Fibroblast of lung (primary cell): Measurements from ENCODE around the gene ARL15. TPM values are rescaled to one million over a fixed set of nuclear protein-coding genes. Genes with fewer than 3 reads are reported as not detected.

Source experiments
- DNase-seq, 2 donors: peaks; one replicate each; pipeline versions ENCODE4 v3.0.0 to v3.0.0-alpha.2; 2010; ENCODE audit warnings: low read depth in 2 of 2
- H2AFZ ChIP-seq: 2 replicates; pipeline ENCODE4 v1.5.1; 2012; ENCODE audit warnings: low read length, control low read depth, inconsistent platforms
- H3K27ac ChIP-seq: 2 replicates; pipeline ENCODE4 v1.5.1; 2011; ENCODE audit warnings: low read length, control low read depth; ENCODE audit not compliant: insufficient read depth
- H3K27me3 ChIP-seq: 2 replicates; pipeline ENCODE4 v1.5.1; 2011; ENCODE audit warnings: mild to moderate bottlenecking, low read length; ENCODE audit not compliant: control insufficient read depth, insufficient read depth
- H3K36me3 ChIP-seq: 2 replicates; pipeline ENCODE4 v1.5.1; 2011; ENCODE audit warnings: low read length; ENCODE audit not compliant: control insufficient read depth, insufficient read depth
- H3K4me1 ChIP-seq: 2 replicates; pipeline ENCODE4 v1.5.1; 2011; ENCODE audit warnings: low read length; ENCODE audit not compliant: control insufficient read depth, insufficient read depth; ENCODE audit errors: extremely low read depth
- H3K4me2 ChIP-seq: 2 replicates; pipeline ENCODE4 v1.5.1; 2011; ENCODE audit warnings: low read length, control low read depth; ENCODE audit not compliant: insufficient read depth; ENCODE audit errors: extremely low read depth
- H3K4me3 ChIP-seq, 4 experiments: fragments of 200-600 bp in 1 of 4; sonication (generic) in 1 of 4; replicated peaks in 1 of 4; 2 replicates each; pipeline ENCODE4 v1.5.1; 2011 to 2016; ENCODE audit warnings: low read length in 4 of 4, low read depth in 3 of 4, mild to moderate bottlenecking in 3 of 4, control low read depth in 2 of 4, inconsistent platforms in 1 of 4, mixed read lengths in 1 of 4; ENCODE audit not compliant: insufficient read depth in 1 of 4; ENCODE audit errors: control extremely low read depth in 1 of 4
- H3K79me2 ChIP-seq: 2 replicates; pipeline ENCODE4 v1.5.1; 2012; ENCODE audit warnings: mild to moderate bottlenecking, low read length, inconsistent platforms; ENCODE audit not compliant: control insufficient read depth, insufficient read depth
- H3K9ac ChIP-seq: 2 replicates; pipeline ENCODE4 v1.5.1; 2011; ENCODE audit warnings: mild to moderate bottlenecking, low read length, control low read depth; ENCODE audit not compliant: insufficient read depth
- H3K9me3 ChIP-seq: 2 replicates; pipeline ENCODE4 v1.5.1; 2012; ENCODE audit warnings: low read depth, low read length; ENCODE audit not compliant: control insufficient read depth, insufficient read depth
- H4K20me1 ChIP-seq: 2 replicates; pipeline ENCODE4 v1.5.1; 2011; ENCODE audit warnings: low read length; ENCODE audit not compliant: control insufficient read depth, insufficient read depth; ENCODE audit errors: extremely low read depth
- EZH2 ChIP-seq: IDR thresholded peaks from 2 replicates; pipeline ENCODE4 v1.5.1; 2012; ENCODE audit warnings: low read length, control low read depth, mild to moderate bottlenecking; ENCODE audit errors: missing control alignments
- polyA plus RNA-seq, 2 donors: library from polyadenylated mRNA; depleted of rRNA in 1 of 2; stranded (reverse) in 1 of 2; unstranded in 1 of 2; fragments of >200 nt; gene quantifications; 2 replicates each; pipeline ENCODE4 v1.2.1, GENCODE V29; 2011 to 2012; ENCODE audit warnings: missing spikeins in 1 of 2
- total RNA-seq: library from RNA; depleted of rRNA; stranded (reverse); fragments of >200 nt; gene quantifications from 2 replicates; pipeline ENCODE4 v1.2.1, GENCODE V29; 2014
- TF ChIP-seq, protein P1 (sequence below), 2 donors: IDR thresholded peaks in 1 of 2; conservative IDR thresholded peaks in 1 of 2; 1 replicate in 1 of 2; 2 replicates in 1 of 2; pipeline ENCODE4 v1.5.1; 2011 to 2012; ENCODE audit warnings: low read length in 2 of 2, control low read depth in 1 of 2, inconsistent platforms in 1 of 2, low read depth in 1 of 2, mild to moderate bottlenecking in 1 of 2

The ARL15 gene
- total and polyA plus RNA-seq, 2 donors (not counting 1 experiment from before 2014, with no cell fraction given): 20.6 to 28.7 TPM

DNA sequence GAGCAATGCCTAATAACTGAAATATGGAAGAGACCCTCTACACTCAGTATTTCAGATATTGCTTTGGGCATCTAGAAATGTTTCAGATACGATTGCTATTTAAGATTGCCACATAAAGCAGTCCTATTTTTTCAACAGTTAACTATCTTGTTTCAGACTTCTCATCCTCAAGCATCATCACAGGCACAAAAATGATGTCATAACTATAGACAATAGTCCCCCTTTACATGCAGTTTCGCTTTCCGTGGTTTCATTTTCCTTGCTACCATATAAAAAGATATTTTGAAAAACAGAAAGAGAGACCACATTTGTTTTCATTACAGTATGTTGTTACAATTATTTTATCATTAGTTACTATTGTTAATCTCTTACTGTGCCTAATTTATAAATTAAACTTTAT, 402.5 kb downstream of the ARL15 start:
- Histone ChIP-seq H3K27ac (no peak overlapping the region), H3K9me3 (no peaks in the 10 kb centered on the region), H3K36me3 (no peaks in the 10 kb centered on the region), H3K9ac (no peak overlapping the region), H3K4me1 (no peaks in the 10 kb centered on the region), H3K79me2 (no peaks in the 10 kb centered on the region), H4K20me1 (no peaks in the 10 kb centered on the region), H3K27me3 (no peaks in the 10 kb centered on the region), H3K4me3 (no peak overlapping the region), H3K4me2 (no peak overlapping the region), H2AFZ (no peak overlapping the region)
- TF ChIP-seq, protein P1, sequence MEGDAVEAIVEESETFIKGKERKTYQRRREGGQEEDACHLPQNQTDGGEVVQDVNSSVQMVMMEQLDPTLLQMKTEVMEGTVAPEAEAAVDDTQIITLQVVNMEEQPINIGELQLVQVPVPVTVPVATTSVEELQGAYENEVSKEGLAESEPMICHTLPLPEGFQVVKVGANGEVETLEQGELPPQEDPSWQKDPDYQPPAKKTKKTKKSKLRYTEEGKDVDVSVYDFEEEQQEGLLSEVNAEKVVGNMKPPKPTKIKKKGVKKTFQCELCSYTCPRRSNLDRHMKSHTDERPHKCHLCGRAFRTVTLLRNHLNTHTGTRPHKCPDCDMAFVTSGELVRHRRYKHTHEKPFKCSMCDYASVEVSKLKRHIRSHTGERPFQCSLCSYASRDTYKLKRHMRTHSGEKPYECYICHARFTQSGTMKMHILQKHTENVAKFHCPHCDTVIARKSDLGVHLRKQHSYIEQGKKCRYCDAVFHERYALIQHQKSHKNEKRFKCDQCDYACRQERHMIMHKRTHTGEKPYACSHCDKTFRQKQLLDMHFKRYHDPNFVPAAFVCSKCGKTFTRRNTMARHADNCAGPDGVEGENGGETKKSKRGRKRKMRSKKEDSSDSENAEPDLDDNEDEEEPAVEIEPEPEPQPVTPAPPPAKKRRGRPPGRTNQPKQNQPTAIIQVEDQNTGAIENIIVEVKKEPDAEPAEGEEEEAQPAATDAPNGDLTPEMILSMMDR (conservative IDR thresholded peaks at IDR 0.05 in 1 of 2, IDR thresholded peaks at IDR 0.05 in 1 of 2; ENCODE audit: low read depth in 1 of 2, low read length in 2 of 2): no peak
- TF ChIP-seq EZH2: no peak
- DNase-seq: no peak

DNA sequence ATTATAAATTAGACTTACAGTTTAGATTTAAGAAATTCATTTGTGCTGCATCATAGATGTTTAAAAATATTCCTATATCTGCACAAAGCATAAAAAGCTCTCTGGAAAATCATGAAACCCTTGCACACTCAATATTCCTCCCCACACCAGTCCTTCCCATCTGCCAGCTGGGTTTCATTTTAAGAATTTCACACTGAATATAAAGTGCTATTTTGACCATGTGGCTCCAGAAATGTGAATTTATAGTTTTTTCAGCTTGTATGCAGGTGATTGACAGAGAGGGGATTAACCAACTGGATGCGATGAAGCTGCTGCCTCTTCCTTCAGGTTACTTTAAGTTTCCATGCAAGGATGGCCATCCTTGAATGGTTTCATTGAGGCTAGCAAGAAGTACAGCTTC, 403.6 kb downstream of the ARL15 start:
- H3K9ac ChIP-seq: no peak overlapping the region
- DNase-seq: no peak
- H3K27me3 ChIP-seq: no peaks in the 10 kb centered on the region
- H3K79me2 ChIP-seq: no peaks in the 10 kb centered on the region
- H4K20me1 ChIP-seq: no peaks in the 10 kb centered on the region
- no peak overlapping the region for H3K4me2 ChIP-seq
- TF ChIP-seq EZH2: no peak
- TF ChIP-seq, protein P1 (conservative IDR thresholded peaks at IDR 0.05 in 1 of 2, IDR thresholded peaks at IDR 0.05 in 1 of 2; ENCODE audit: low read depth in 1 of 2, low read length in 2 of 2): no peak
- no peaks in the 10 kb centered on the region for H3K4me1 ChIP-seq
- H3K36me3 ChIP-seq: no peaks in the 10 kb centered on the region
- no peak overlapping the region for H3K27ac ChIP-seq
- no peaks in the 10 kb centered on the region for H3K9me3 ChIP-seq
- no peak overlapping the region for H2AFZ ChIP-seq
- no peak overlapping the region for H3K4me3 ChIP-seq

DNA sequence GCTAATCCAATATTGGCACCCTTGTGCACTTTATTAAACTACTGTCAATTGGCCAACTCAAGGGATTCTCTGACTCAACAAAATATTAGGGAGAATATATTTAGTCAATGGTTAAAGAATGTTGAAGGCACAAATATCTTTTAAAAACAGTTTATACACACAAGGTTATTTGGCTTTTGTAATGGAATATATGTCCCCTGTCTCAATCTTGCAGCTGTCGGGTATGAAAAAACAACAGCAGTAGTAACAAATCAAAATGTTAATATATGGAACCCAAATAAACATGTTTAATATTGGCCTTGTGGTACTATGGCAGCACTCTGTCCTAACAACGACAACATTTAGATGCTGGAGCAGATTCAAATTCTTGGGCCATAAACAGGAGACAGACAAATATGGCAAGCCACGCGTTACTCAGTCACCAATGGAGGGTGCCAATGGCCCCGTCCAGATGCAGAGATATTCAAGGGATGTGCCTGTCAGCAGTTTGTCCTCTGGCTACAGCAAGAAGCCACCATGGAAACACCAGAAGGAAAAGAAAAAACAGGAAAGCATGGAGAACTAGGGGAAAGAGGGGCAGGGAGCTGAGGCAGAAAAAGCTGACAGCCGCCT, 408.0 kb downstream of the ARL15 start:
- no peak overlapping the region for H3K4me2 ChIP-seq
- no peak overlapping the region for H3K27ac ChIP-seq
- no peaks in the 10 kb centered on the region for H4K20me1 ChIP-seq
- H3K27me3 ChIP-seq: no peaks in the 10 kb centered on the region
- H3K9me3 ChIP-seq: no peaks in the 10 kb centered on the region
- H3K79me2 ChIP-seq: no peaks in the 10 kb centered on the region
- H3K9ac ChIP-seq: no peak overlapping the region
- no peak for TF ChIP-seq EZH2
- TF ChIP-seq, protein P1 (conservative IDR thresholded peaks at IDR 0.05 in 1 of 2, IDR thresholded peaks at IDR 0.05 in 1 of 2; ENCODE audit: low read depth in 1 of 2, low read length in 2 of 2): no peak
- H3K4me1 ChIP-seq: no peaks in the 10 kb centered on the region
- H2AFZ ChIP-seq: no peak overlapping the region
- H3K4me3 ChIP-seq: no peak overlapping the region
- no peak for DNase-seq
- no peaks in the 10 kb centered on the region for H3K36me3 ChIP-seq
